GM18873 (cell line): ENCODE data around the gene RNU5D-1.
"Not testable (repeated sequence)": the region's sequence is repeated elsewhere in the genome, so short reads cannot be mapped to it uniquely, and the experiment has no call there.

Experiments used
- ATAC-seq: cut with Tn5 transposase; IDR thresholded peaks from one replicate; pipeline ENCODE4 v1.9.1; 2021; ENCODE audit warnings: mild to moderate bottlenecking, moderate library complexity, moderate number of reproducible peaks; ENCODE audit not compliant: unreplicated experiment, low FRiP score

Gene RNU5D-1

GRCh38 chr1:44730741-44731512 lies at the start of gene RNU5D-1:
Gene RNU5D-1, minus strand, starts transcription at chr1:44731170.
- peak; percentile 50 for ATAC-seq

GRCh38 chr1:44780583-44781121 lies 49.7 kb upstream of the RNU5D-1 start:
- ATAC-seq: no peak

DNA sequence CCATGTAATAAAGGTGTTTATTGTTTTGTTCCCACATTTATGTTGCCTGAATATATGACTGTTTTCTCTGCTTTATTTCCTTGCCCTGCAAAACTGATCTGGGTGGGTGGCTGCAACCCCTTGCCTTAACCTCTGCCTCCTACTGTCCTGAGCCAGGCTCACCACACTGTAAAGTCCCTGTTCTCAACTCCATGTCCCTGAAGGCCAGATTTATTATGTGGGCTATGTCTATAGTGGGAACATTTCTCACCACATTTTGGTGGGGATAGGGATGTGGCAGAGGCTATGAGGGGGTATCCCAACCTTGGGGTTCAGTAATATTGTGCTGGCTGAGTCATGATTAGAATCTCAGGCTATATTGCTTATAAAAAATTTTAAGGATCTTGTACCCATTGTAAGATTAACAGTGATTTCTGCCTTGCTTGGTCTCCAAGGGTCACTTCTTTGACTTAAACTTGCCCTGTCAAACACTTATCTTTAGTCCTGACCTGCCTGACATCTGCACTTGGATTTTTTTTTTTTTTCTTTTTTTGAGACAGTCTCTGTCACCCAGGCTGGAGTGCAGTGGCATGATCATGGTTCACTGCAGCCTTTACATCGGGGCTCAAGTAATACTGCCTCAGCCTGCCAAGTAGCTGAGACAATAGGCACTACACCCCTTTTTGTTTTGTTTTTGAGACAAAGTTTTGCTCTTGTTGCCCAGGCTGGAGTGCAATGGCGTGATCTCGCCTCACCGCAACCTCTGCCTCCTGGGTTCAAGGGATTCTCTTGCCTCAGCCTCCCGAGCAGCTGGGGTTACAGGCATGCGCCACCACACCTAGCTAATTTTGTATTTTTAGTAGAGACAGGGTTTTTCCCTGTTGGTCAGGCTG lies 48.0 kb upstream of the RNU5D-1 start:
- no peak for ATAC-seq

- no peak for ATAC-seq
These were observed 47.1 kb upstream of the RNU5D-1 start for GRCh38 chr1:44777969-44778635.

DNA sequence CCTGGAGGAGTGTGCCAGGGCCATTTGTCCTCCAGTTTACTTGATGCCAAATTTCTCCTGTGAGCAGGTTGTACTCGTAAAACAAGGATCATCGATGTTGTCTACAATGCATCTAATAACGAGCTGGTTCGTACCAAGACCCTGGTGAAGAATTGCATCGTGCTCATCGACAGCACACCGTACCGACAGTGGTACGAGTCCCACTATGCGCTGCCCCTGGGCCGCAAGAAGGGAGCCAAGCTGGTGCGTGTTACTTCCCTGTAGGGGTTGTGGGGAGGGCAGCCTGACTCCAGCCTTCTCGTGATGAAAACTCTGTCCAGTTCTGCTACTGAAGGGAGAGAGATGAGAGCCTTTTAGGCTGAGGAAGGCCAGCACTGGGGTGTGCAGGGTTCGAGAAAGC lies 46.6 kb upstream of the RNU5D-1 start:
- no peak for ATAC-seq

DNA sequence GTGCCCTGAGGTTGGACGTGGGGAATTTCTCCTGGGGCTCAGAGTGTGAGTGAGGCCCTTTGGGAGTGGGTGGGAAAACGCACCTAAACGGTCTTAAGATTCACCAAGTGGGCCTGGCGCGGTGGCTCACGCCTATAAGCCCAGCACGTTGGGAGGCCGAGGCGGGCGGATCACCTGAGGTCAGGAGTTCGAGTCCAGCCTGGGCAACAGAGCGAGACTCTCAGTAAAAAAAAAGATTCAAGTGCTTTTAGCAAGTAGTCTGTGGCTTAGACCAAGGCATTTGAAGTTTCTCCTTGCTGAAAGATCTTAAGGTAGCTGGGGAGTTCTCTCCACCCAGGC lies 45.7 kb upstream of the RNU5D-1 start:
- no peak for ATAC-seq

DNA sequence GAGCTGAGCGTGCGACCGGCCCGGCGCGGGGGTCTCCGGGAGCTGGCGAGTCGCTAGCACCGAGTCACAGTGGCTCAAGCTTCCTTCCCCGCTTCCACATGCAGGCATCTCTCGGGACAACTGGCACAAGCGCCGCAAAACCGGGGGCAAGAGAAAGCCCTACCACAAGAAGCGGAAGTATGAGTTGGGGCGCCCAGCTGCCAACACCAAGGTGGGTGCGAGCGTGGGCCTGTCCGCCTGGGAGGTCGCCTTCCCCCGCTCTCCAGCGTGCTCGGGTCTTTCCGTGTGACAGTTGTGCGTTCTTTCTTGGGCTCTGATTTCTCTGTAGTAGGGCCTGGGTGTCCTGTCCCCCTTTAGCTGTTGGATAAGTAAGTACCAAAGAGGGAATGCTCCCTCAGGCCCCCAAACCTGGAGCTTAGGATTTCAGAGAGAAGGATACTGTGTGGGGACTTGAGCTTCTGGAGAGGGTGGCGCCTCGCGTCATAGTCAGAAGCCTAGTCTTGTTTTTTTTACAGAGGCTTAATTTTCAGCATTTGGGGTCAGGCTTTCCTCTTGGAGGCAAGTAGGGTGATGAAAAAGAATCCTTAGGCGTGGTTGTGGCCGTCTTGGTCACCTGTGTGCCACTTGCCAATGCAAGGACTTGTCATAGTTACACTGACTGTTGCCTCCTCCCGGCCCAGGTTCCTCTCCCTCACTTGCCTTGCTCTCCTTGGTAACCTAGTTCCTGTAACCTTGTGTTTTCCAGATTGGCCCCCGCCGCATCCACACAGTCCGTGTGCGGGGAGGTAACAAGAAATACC lies 45.2 kb upstream of the RNU5D-1 start:
- peak; percentile 9 for ATAC-seq

DNA sequence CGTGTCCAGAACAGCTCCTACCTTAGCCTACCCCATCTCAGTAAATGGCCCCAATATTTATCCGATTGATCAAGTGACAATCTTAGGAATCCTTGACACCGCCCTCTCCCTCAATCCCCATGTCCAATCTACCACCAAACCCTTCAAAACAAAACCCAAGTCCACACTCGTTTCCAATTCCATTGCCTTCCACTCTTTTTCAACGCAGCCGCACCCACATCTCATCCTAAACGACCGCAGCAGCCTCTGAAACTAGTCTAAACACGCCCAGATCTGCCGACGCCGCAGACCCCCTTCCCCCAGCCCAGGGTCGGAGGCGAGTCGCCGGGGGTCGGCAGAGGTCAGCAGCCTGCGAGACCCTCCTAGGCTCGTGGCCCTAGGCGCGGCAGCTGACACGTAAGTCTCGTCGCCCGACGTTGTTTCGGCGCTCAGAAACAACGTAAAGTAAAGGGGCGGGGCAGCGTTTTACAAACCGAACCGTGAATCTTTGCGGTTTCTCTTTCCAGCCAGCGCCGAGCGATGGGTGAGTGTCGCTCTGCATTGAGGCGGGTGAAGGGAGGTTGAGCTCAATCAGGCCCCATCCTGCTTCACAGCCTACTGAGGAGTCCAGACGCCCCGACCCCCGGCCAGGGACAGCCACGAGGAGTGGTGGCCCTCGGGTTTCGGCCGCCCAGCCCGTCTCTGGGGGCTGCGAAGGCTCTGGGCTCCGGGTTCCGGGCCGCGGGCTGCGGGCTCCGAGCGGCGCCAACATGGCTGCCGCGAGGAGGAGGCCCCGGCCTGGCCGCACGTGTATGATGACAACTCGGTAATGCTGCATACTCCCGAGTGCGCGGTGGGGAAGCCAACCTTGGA lies 44.3 kb upstream of the RNU5D-1 start, which contains the start of gene RPS8:
TSS of gene RPS8 (plus strand) at position 463 of the 852 bp plus-strand sequence. CDS start at position 520, 57 bp downstream.
- peak; percentile 70 for ATAC-seq

- ATAC-seq: not testable (repeated sequence)
These were observed 35.5 kb upstream of the RNU5D-1 start for GRCh38 chr1:44766421-44766820.

DNA sequence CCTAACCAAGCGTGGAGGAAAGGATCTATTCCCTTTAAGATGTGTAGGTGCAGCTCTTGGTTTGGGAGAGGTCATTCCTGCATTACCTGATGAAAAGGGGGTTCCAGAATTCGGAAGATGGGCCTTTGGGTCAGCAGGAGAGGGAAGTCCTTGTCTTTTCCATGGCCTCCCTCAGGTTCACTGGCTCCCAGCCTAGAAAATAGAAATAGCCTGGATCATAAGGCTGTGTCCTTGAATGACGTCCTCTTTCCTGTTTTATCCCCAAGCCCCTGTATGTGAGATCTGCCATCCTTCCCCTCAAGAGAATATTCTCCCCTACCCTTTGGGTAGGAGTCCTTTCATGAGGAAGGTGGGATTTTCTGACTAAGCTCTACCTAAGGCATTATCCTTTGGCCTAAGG lies 29.9 kb upstream of the RNU5D-1 start:
- no peak for ATAC-seq

DNA sequence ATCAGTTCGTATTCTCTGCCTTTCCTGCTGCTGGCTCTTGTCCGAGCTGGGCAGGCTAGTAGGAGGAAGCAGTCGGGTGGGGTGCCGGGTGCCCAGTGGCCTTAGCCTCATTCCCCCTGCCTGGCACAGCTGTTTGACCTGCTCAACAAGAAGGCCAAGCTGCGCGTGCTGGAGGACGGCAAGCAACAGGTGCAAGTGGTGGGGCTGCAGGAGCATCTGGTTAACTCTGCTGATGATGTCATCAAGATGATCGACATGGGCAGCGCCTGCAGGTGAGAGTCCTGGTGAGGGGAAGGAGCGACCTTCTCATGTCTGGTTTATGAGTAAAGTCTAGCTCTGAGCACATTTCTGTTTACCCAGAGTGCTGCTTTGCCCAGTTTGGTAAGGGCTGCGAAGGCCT lies 28.1 kb upstream of the RNU5D-1 start:
- no peak for ATAC-seq

- no peak for ATAC-seq
These were observed 26.4 kb upstream of the RNU5D-1 start for GRCh38 chr1:44757420-44757819.

- ATAC-seq: no peak
These were observed 16.9 kb upstream of the RNU5D-1 start for GRCh38 chr1:44747878-44748277.

DNA sequence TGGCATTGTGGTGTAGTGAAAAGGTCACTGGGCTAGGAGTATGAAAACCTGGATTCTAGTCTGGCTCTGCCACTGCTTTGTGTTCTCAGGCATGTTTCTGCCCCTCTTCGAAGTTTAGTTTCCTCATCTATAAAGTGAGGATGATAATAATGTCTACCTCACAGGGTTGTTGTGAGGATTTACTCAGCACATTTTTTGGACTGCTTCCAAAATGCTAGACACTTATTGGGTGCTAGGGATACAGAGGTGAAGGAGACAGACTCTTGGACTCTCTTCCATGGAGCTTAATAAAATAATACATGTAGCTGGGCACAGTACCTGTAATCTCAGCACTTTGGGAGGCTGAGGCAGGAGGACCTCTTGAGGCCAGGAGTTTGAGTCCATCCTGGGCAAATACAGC lies 12.2 kb upstream of the RNU5D-1 start:
- ATAC-seq: no peak

DNA sequence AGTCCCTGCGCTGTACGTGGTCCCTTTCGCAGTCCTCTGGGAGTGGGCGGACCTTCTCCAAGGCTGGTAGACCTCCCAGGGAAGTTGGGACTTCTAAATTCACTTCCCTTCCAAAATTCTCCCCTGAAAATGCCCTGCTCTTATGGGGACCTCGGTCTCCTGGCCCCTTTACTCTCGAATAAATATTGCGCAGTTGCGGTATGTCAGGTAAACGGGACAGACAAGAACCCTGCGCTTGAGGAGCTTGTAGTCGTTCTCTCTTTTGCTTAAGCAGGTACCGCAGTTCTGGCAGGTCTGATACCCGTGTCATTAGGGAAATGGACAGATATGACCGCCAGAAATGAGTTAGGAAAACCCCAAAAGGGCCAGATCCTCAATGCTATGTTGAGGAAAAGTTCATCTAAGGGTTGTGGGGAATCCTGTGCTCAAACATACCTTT lies 9.2 kb upstream of the RNU5D-1 start:
- ATAC-seq: peak; percentile 9

DNA sequence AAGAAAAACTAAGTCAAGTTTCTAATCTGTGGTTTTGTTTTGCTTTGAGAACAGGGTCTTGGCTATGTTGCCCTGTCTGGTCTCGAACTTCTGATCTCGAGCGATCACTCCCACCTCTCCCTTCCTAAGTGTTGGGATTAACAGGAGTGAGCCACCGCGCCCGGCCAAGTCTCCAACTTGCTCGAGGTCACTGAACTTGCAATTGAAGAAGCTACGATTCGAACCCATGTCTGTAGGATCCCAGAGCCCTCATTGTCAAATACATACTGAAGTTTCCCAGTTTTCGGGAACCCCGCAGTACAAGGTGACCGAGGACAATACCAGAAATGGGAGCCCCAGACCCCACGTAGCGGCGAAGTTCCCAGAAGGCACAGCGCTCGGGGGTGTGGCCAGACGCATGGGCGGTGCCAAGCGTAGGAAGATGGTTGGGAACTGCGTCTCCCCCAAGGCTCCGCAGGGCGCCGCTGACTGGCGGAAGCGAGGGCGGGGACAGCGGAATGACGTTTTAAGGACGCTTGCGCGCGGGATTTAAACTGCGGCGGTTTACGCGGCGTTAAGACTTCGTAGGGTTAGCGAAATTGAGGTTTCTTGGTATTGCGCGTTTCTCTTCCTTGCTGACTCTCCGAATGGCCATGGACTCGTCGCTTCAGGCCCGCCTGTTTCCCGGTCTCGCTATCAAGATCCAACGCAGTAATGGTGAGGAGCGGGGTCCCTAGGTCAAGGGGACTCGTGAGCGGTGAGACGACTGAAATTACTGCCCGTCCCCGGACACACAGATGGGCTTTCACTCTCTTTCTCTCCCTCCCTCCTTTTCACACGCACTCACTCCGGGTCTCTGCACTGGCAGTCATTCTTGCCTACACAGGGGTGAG lies 8.6 kb upstream of the RNU5D-1 start, which contains the start of gene KIF2C:
TSS of gene KIF2C (plus strand) at position 531 of the 872 bp plus-strand sequence. CDS start at position 627, 96 bp downstream.
- ATAC-seq: peak; percentile 91

DNA sequence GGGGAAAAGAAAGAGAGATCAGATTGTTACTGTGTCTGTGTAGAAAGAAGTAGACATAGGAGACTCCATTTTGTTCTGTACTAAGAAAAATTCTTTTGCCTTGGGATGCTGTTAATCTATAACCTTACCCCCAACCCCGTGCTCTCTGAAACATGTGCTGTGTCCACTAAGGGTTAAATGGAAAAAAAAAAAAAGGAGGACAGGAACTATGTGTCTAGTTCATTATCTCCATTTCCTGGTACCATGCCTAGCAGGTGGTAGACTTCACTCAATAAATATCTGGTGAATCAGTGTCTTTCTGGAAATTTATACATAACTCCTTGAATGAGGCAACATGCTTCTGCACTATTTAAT lies 8.0 kb upstream of the RNU5D-1 start:
- not testable (repeated sequence) for ATAC-seq

GRCh38 chr1:44735992-44736391 lies 5.0 kb upstream of the RNU5D-1 start:
- ATAC-seq: no peak
